Adrenal gland (tissue), 5 donors: ENCODE results near the gene SRSF4.
"Not testable (repeated sequence)": the region's sequence is repeated elsewhere in the genome, so short reads cannot be mapped to it uniquely, and the experiment has no call there.

Experiments used
- POLR2A ChIP-seq, 2 donors: fragments of 450-650 bp; IDR thresholded peaks; one replicate each; pipeline ENCODE4 v1.6.1; 2017; ENCODE audit warnings: antibody characterized with exemption in 2 of 2, mild to moderate bottlenecking in 2 of 2, moderate library complexity in 1 of 2
- TF ChIP-seq, protein P1 (sequence below), 6 experiments: fragments of 450-650 bp in 4 of 6; fragments of 200-600 bp in 2 of 6; sonication (generic) in 1 of 6; IDR thresholded peaks; 1 replicate in 5 of 6; 2 replicates in 1 of 6; pipeline versions ENCODE4 v1.5.1 to v1.8.0; 2016 to 2021; ENCODE audit warnings: antibody characterized with exemption in 6 of 6, mild to moderate bottlenecking in 2 of 6, moderate library complexity in 1 of 6
- donor health status: DM: no; HTN: no; CAD: no.

DNA sequence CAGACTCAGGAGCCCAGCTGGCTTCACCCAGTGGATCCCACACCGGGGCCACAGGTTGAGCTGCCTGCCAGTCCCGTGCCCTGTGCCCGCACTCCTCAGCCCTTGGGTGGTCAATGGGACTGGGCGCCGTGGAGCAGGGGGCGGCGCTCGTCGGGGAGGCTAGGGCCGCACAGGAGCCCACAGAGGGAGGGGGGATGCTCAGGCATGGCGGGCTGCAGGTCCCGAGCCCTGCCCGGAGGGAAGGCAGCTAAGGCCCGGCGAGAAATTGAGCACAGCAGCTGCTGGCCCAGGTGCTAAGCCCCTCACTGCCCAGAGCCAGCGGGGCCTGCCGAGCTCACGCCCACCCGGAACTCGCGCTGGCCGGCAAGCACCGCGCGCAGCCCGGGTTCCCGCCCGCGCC, 50.6 kb downstream of the SRSF4 start:
- TF ChIP-seq, protein P1, sequence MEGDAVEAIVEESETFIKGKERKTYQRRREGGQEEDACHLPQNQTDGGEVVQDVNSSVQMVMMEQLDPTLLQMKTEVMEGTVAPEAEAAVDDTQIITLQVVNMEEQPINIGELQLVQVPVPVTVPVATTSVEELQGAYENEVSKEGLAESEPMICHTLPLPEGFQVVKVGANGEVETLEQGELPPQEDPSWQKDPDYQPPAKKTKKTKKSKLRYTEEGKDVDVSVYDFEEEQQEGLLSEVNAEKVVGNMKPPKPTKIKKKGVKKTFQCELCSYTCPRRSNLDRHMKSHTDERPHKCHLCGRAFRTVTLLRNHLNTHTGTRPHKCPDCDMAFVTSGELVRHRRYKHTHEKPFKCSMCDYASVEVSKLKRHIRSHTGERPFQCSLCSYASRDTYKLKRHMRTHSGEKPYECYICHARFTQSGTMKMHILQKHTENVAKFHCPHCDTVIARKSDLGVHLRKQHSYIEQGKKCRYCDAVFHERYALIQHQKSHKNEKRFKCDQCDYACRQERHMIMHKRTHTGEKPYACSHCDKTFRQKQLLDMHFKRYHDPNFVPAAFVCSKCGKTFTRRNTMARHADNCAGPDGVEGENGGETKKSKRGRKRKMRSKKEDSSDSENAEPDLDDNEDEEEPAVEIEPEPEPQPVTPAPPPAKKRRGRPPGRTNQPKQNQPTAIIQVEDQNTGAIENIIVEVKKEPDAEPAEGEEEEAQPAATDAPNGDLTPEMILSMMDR (IDR thresholded peaks at IDR 0.05): not testable (repeated sequence)
- not testable (repeated sequence) for TF ChIP-seq POLR2A (IDR thresholded peaks at IDR 0.05)
